Common myeloid progenitor, CD34-positive (primary cell): ENCODE measurements around the gene RIPOR3.
"Not testable (repeated sequence)": the region's sequence is repeated elsewhere in the genome, so short reads cannot be mapped to it uniquely, and the experiment has no call there.

ENCODE experiments used
- CTCF ChIA-PET: fragments of 350-600 bp; sonication (Branson Sonifier 250); formaldehyde crosslinking; loops from one replicate; lab custom pipeline; 2021; ENCODE audit warnings: antibody characterized with exemption; lab: Charles Lee
- POLR2A ChIA-PET: fragments of 350-600 bp; sonication (Branson Sonifier 250); formaldehyde crosslinking; loops from one replicate; lab custom pipeline; 2021; ENCODE audit warnings: antibody characterized with exemption; lab: Charles Lee
- DNase-seq, 3 donors: peaks; one replicate each; pipeline versions ENCODE4 v3.0.0 to v3.0.0-alpha.2; 2013
- H3K27ac ChIP-seq, 2 experiments: 1 replicate in 1 of 2; 2 replicates in 1 of 2; pipeline ENCODE4 v1.7.0; 2013; ENCODE audit warnings: inconsistent platforms in 2 of 2, low read length in 2 of 2, mild to moderate bottlenecking in 2 of 2, low read depth in 1 of 2, moderate library complexity in 1 of 2; ENCODE audit not compliant: severe bottlenecking in 2 of 2, insufficient read depth in 1 of 2, poor library complexity in 1 of 2
- H3K27me3 ChIP-seq, 5 experiments: replicated peaks in 2 of 5; 1 replicate in 3 of 5; 2 replicates in 2 of 5; pipeline versions ENCODE4 v1.6.1 to v1.7.0; 2013; ENCODE audit warnings: low read length in 4 of 5, mild to moderate bottlenecking in 2 of 5, moderate library complexity in 2 of 5, inconsistent platforms in 1 of 5; ENCODE audit not compliant: insufficient read depth in 5 of 5, control insufficient read depth in 4 of 5
- H3K36me3 ChIP-seq, 4 experiments: 1 replicate in 2 of 4; 2 replicates in 2 of 4; pipeline versions ENCODE4 v1.6.1 to v1.7.0; 2013; ENCODE audit warnings: low read length in 3 of 4, control low read depth in 1 of 4, mild to moderate bottlenecking in 1 of 4; ENCODE audit not compliant: control insufficient read depth in 4 of 4, insufficient read depth in 4 of 4
- H3K4me1 ChIP-seq, 4 experiments: 1 replicate in 3 of 4; 2 replicates in 1 of 4; pipeline versions ENCODE4 v1.6.1 to v1.7.1; 2013; ENCODE audit warnings: low read length in 3 of 4, mild to moderate bottlenecking in 3 of 4, control low read depth in 1 of 4, inconsistent platforms in 1 of 4, moderate library complexity in 1 of 4; ENCODE audit not compliant: control insufficient read depth in 4 of 4, insufficient read depth in 4 of 4; ENCODE audit errors: control extremely low read depth in 1 of 4
- H3K4me3 ChIP-seq, 7 experiments: 1 replicate in 4 of 7; 2 replicates in 3 of 7; pipeline versions ENCODE4 v1.5.1 to v1.7.0; 2013; ENCODE audit warnings: mild to moderate bottlenecking in 7 of 7, low read length in 6 of 7, moderate library complexity in 6 of 7, inconsistent platforms in 2 of 7, low read depth in 2 of 7, control low read depth in 1 of 7; ENCODE audit not compliant: insufficient read depth in 4 of 7, control insufficient read depth in 1 of 7; ENCODE audit errors: extremely low read depth in 1 of 7
- H3K9me3 ChIP-seq, 5 experiments: 1 replicate in 4 of 5; 2 replicates in 1 of 5; pipeline versions ENCODE4 v1.6.1 to v1.7.1; 2013; ENCODE audit warnings: low read length in 4 of 5, mild to moderate bottlenecking in 2 of 5, inconsistent platforms in 1 of 5, low read depth in 1 of 5, moderate library complexity in 1 of 5; ENCODE audit not compliant: control insufficient read depth in 4 of 5, insufficient read depth in 2 of 5; ENCODE audit errors: control extremely low read depth in 1 of 5
- WGBS: methylation state at CpG from one replicate; pipeline ENCODE4 v1.1.5; 2013; ENCODE audit not compliant: insufficient coverage; 5-methylcytosine and 5-hydroxymethylcytosine counted together

Gene RIPOR3

GRCh38 chr20:50704514-50704913 lies 13.2 kb upstream of the RIPOR3 start:
- H3K9me3 ChIP-seq = no peaks in the 10 kb centered on the region
- no peaks in the 10 kb centered on the region for H3K36me3 ChIP-seq
- H3K27me3 ChIP-seq = no peaks in the 10 kb centered on the region
- H3K4me1 ChIP-seq = no peaks in the 10 kb centered on the region
- H3K4me3 ChIP-seq = no peak overlapping the region
- H3K27ac ChIP-seq = no peak overlapping the region
- WGBS = 98% methylated on average over 3 of the region's 4 CpGs
- DNase-seq = no peak
- POLR2A ChIA-PET = interaction anchor here (0.7 kb wide), 1 partner anchor 544 kb away, joined by 3 read pairs; no protein-coding TSS in a partner anchor
- CTCF ChIA-PET = interaction anchor here (0.7 kb wide), 1 partner anchor 96 kb away, joined by 3 read pairs; no protein-coding TSS in a partner anchor

GRCh38 chr20:50703651-50704438 lies 12.5 kb upstream of the RIPOR3 start:
- not testable (repeated sequence) for H3K36me3 ChIP-seq, DNase-seq, H3K9me3 ChIP-seq, H3K27me3 ChIP-seq, H3K27ac ChIP-seq, H3K4me3 ChIP-seq, H3K4me1 ChIP-seq
- WGBS = 81% methylated on average over 6 of the region's 9 CpGs
- ChIA-PET POLR2A (interaction anchor here (0.7 kb wide), 1 partner anchor 545 kb away, joined by 3 read pairs; no protein-coding TSS in a partner anchor), CTCF (interaction anchor here (1.3 kb wide), 1 partner anchor 13 kb away, joined by 3 read pairs; the partner anchor contains the start of gene RIPOR3)

- CTCF ChIA-PET = interaction anchor here (0.6 to 1.0 kb wide), 3 partner anchors 11 to 1547 kb away, joined by 3 read pairs; no protein-coding TSS in a partner anchor
- Histone ChIP-seq H3K4me1 (no peaks in the 10 kb centered on the region), H3K27ac (no peak overlapping the region), H3K4me3 (no peak overlapping the region), H3K9me3 (no peaks in the 10 kb centered on the region), H3K27me3 (no peaks in the 10 kb centered on the region), H3K36me3 (no peaks in the 10 kb centered on the region)
- 95% methylated on average over 7 of the region's 11 CpGs for WGBS
- DNase-seq = no peak
- POLR2A ChIA-PET = no interaction called here
Observed at GRCh38 chr20:50701041-50701963, 10.0 kb upstream of the RIPOR3 start.

- Histone ChIP-seq H3K27ac (no peak overlapping the region), H3K4me3 (no peak overlapping the region), H3K9me3 (no peaks in the 10 kb centered on the region), H3K27me3 (no peaks in the 10 kb centered on the region), H3K36me3 (no peaks in the 10 kb centered on the region), H3K4me1 (no peaks in the 10 kb centered on the region)
- ChIA-PET CTCF (no interaction called here), POLR2A (no interaction called here)
- no peak for DNase-seq
- WGBS = 94% methylated on average over 5 of the region's 5 CpGs
Observed at GRCh38 chr20:50699688-50700087, 8.3 kb upstream of the RIPOR3 start.

GRCh38 chr20:50698255-50698654 lies 6.9 kb upstream of the RIPOR3 start:
- H3K9me3 ChIP-seq, H3K4me3 ChIP-seq, H3K27me3 ChIP-seq, DNase-seq, POLR2A ChIA-PET, H3K27ac ChIP-seq, H3K36me3 ChIP-seq, H3K4me1 ChIP-seq: not testable (repeated sequence)
- 97% methylated on average over 7 of the region's 7 CpGs for WGBS
- CTCF ChIA-PET = interaction anchor here (0.6 kb wide), 1 partner anchor 991 kb away, joined by 3 read pairs; no protein-coding TSS in a partner anchor

- H3K9me3 ChIP-seq = no peaks in the 10 kb centered on the region
- H3K27ac ChIP-seq = no peak overlapping the region
- DNase-seq = no peak
- H3K27me3 ChIP-seq = peaks cover 0 to 2% (median 0%) of the 10 kb centered on the region in 5 experiments
- WGBS = 87% methylated on average over 4 of the region's 9 CpGs
- no peaks in the 10 kb centered on the region for H3K36me3 ChIP-seq
- peaks cover 0 to 27% (median 15%) of the 10 kb centered on the region in 4 experiments for H3K4me1 ChIP-seq
- CTCF ChIA-PET = interaction anchor here (0.8 to 1.5 kb wide), 11 partner anchors 10 to 107 kb away, joined by 3 to 7 read pairs (median 3); no protein-coding TSS in a partner anchor
- H3K4me3 ChIP-seq = no peak overlapping the region
- POLR2A ChIA-PET = no interaction called here
Observed at GRCh38 chr20:50695135-50695872, 4.0 kb upstream of the RIPOR3 start.
